ENCODE results near the gene BTBD9. TPM values are rescaled to one million over a fixed set of nuclear protein-coding genes. Genes with fewer than 3 reads are reported as not detected.

BTBD9 gene
- total RNA-seq, 2 donors from 2014 or later, result 14.2 to 18.2 TPM

DNA sequence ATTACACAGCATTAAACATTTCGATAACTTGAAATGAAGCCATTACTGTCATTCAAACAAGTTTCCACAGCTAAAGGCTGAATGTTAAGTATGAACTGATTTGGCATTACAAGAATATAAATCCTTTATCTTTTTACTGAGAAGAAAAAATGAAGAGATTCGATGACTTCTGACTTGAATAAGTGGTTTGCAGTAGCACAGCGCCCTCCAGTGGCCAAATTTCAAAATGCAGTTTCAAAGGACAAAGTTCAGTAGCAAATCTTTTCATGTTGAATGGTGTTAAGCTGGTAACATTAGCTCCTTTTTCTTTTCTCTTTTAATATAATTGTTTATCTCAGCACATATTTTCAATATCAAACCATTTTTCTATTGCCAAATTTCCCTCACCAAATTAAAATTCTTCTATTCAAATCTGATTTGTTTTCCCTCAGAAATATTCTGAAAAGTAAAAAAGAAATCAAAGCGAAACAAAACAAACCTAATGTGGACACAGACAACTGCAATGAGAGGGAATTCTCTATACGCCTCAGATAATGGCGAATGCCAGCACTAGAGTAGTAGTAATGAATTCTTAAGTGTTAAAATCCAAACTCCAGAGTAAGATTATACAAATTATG lies 145.7 kb downstream of the BTBD9 start:
- DNase-seq (ENCODE audit: low spot score), result peak; percentile 93
- Histone ChIP-seq H3K9me3 (no peaks in the 10 kb centered on the region), H3K27ac (no peak overlapping the region), H3K4me3 (no peak overlapping the region), H3K27me3 (no peaks in the 10 kb centered on the region), H3K36me3 (no peaks in the 10 kb centered on the region), H3K4me1 (no peaks in the 10 kb centered on the region)
- TF ChIP-seq, protein P1, sequence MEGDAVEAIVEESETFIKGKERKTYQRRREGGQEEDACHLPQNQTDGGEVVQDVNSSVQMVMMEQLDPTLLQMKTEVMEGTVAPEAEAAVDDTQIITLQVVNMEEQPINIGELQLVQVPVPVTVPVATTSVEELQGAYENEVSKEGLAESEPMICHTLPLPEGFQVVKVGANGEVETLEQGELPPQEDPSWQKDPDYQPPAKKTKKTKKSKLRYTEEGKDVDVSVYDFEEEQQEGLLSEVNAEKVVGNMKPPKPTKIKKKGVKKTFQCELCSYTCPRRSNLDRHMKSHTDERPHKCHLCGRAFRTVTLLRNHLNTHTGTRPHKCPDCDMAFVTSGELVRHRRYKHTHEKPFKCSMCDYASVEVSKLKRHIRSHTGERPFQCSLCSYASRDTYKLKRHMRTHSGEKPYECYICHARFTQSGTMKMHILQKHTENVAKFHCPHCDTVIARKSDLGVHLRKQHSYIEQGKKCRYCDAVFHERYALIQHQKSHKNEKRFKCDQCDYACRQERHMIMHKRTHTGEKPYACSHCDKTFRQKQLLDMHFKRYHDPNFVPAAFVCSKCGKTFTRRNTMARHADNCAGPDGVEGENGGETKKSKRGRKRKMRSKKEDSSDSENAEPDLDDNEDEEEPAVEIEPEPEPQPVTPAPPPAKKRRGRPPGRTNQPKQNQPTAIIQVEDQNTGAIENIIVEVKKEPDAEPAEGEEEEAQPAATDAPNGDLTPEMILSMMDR (IDR thresholded peaks at IDR 0.05), result peak; percentile 89 to 94

DNA sequence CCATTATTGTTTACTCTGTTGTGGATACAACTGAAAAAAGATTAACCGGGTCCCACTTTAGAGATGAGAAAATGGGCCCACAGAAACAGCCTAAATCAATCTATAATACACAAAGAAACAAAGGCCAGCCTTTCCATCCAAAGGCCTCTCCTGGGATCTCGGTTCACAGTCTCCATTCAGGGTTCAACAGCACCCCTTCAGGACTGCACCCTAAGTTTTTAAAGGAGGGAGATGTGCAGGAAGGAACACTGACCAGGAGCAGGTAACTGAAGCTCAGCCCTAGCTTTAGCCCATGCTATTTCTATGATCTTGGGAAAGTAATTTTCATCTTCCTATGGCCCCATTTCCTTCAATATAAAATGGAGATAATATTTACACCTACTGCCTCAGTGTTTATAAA lies 147.7 kb downstream of the BTBD9 start:
- H3K4me3 ChIP-seq, result no peak overlapping the region
- no peaks in the 10 kb centered on the region for H3K27me3 ChIP-seq
- no peak overlapping the region for H3K27ac ChIP-seq
- DNase-seq (ENCODE audit: low spot score), result no peak
- H3K36me3 ChIP-seq, result no peaks in the 10 kb centered on the region
- no peaks in the 10 kb centered on the region for H3K4me1 ChIP-seq
- TF ChIP-seq, protein P1 (IDR thresholded peaks at IDR 0.05), result no peak
- H3K9me3 ChIP-seq, result no peaks in the 10 kb centered on the region

DNA sequence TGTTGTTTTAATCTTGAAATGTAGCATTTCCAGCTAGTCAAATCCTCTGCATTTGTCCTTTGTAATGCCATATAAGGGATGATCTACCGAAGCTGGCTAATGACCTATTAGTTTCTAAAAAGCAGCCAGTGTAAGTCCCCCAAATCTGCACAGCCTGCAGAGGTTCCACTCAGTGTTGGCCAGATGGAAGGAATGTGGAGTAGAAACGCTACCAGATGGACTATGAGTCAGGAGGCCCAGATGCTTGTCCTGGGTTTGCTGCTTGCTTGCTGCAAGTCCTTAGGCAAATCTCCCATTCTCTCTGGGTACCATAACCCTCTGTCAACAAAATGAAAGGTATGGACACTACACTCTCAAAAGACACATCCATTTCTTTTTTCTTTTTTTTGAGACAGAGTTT lies 149.8 kb downstream of the BTBD9 start:
- Histone ChIP-seq H3K4me1 (no peaks in the 10 kb centered on the region), H3K27ac (no peak overlapping the region), H3K36me3 (no peaks in the 10 kb centered on the region), H3K9me3 (no peaks in the 10 kb centered on the region), H3K27me3 (no peaks in the 10 kb centered on the region), H3K4me3 (no peak overlapping the region)
- DNase-seq (ENCODE audit: low spot score), result no peak
- TF ChIP-seq, protein P1 (IDR thresholded peaks at IDR 0.05), result no peak

DNA sequence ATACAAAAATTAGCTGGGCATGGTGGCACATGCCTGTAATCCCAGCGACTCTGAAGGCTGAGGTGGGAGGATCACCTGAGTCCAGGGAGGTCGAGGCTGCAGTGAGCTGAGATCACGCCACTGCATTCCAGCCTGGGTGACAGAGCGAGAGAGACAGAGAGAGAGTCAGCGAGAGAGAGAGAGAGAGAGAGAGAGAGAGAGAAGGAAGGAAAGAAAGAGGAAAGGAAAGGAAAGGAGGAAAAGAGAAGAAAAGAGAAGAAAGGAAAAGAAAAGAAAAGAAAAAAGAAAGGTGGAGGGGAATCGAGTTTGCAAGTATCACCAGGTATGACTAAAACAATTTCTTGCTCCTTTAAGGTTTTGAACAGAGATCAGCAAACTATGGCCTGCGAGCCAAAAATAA lies 152.3 kb downstream of the BTBD9 start:
- H3K4me1 ChIP-seq, result no peaks in the 10 kb centered on the region
- H3K27ac ChIP-seq, result no peak overlapping the region
- TF ChIP-seq, protein P1 (IDR thresholded peaks at IDR 0.05), result no peak
- no peaks in the 10 kb centered on the region for H3K36me3 ChIP-seq
- H3K27me3 ChIP-seq, result no peaks in the 10 kb centered on the region
- DNase-seq (ENCODE audit: low spot score), result no peak
- H3K9me3 ChIP-seq, result no peaks in the 10 kb centered on the region
- H3K4me3 ChIP-seq, result no peak overlapping the region

DNA sequence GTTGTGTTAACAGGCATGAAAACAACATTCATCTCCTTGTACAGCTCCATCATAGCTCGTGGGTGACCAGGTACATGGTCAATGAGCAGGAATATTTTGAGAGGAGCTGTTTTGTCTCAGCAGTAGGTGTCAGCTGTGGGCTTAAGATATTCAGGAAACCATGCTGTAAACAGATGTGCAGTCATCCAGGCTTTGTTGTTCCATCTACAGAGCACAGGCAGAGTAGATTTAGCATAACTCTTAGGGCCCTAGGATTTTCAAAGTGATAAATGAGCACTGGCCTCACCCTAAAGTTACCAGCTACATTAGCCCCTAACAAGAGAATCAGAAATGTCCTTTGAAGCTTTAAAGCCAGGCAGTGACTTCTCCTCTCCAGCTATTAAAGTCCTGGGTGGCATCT lies 154.2 kb downstream of the BTBD9 start:
- Histone ChIP-seq H3K4me3 (no peak overlapping the region), H3K36me3 (no peaks in the 10 kb centered on the region), H3K27me3 (no peaks in the 10 kb centered on the region), H3K4me1 (no peaks in the 10 kb centered on the region), H3K27ac (no peak overlapping the region), H3K9me3 (no peaks in the 10 kb centered on the region)
- TF ChIP-seq, protein P1 (IDR thresholded peaks at IDR 0.05), result no peak
- no peak for DNase-seq (ENCODE audit: low spot score)

DNA sequence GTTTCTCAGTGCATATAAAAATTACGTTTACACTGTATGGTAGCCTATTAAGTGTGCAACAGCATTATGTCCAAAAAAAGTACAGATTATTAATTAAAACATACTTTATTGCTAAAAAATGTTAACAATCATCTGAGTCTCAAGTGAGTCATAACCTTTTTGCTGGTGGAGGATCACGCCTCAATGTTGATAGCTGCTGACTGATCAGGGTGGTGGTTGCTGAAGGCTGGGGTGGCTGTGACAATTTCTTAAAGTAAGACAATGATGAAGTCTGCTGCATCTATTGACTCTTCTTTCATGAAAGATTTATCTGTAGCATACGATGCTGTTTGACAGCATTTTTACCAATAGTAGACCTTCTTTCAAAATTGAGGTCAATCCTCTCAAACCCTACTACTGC lies 155.1 kb downstream of the BTBD9 start:
- no peaks in the 10 kb centered on the region for H3K27me3 ChIP-seq
- H3K36me3 ChIP-seq, result no peaks in the 10 kb centered on the region
- H3K4me3 ChIP-seq, result no peak overlapping the region
- H3K4me1 ChIP-seq, result no peaks in the 10 kb centered on the region
- H3K27ac ChIP-seq, result no peak overlapping the region
- DNase-seq (ENCODE audit: low spot score), result no peak
- no peaks in the 10 kb centered on the region for H3K9me3 ChIP-seq
- TF ChIP-seq, protein P1 (IDR thresholded peaks at IDR 0.05), result no peak

Data from right atrium auricular region (tissue), 2 donors.